SJCRH30 (cell line): ENCODE measurements around the gene GRAP2. TPM values are rescaled to one million over a fixed set of nuclear protein-coding genes. Genes with fewer than 3 reads are reported as not detected.
"Not testable (repeated sequence)": the region's sequence is repeated elsewhere in the genome, so short reads cannot be mapped to it uniquely, and the experiment has no call there.

Experiments used
- DNase-seq, 2 experiments: peaks; one replicate each; pipeline ENCODE4 v3.0.0-alpha.2; 2015 to 2020
- H3K27ac ChIP-seq: fragments of 250-450 bp; sonication (Bioruptor Pico); 2 replicates; pipeline ENCODE4 v1.5.1; 2020; ENCODE audit warnings: mild to moderate bottlenecking, moderate library complexity
- H3K27me3 ChIP-seq: fragments of 250-450 bp; sonication (Bioruptor Pico); 2 replicates; pipeline ENCODE4 v1.5.1; 2020; ENCODE audit warnings: mild to moderate bottlenecking, moderate library complexity
- H3K36me3 ChIP-seq: fragments of 250-450 bp; sonication (Bioruptor Pico); 2 replicates; pipeline ENCODE4 v1.5.1; 2020; ENCODE audit warnings: mild to moderate bottlenecking, moderate library complexity
- H3K4me1 ChIP-seq: fragments of 250-450 bp; sonication (Bioruptor Pico); 2 replicates; pipeline ENCODE4 v1.5.1; 2020; ENCODE audit warnings: mild to moderate bottlenecking, moderate library complexity
- H3K4me3 ChIP-seq: fragments of 250-450 bp; sonication (Bioruptor Pico); 2 replicates; pipeline ENCODE4 v1.5.1; 2020; ENCODE audit warnings: mild to moderate bottlenecking, moderate library complexity
- H3K9me3 ChIP-seq: fragments of 250-450 bp; sonication (Bioruptor Pico); replicated peaks from 2 replicates; pipeline ENCODE4 v1.5.1; 2020; ENCODE audit warnings: mild to moderate bottlenecking, moderate library complexity
- total RNA-seq: library from RNA; depleted of rRNA; stranded (reverse); fragments of >200 nt; shearing (Covaris generic); gene quantifications from 2 replicates; pipeline ENCODE4 v1.2.3, GENCODE V29; 2014

Gene GRAP2
- total RNA-seq, 1 experiment from 2014 or later, result not detected

DNA sequence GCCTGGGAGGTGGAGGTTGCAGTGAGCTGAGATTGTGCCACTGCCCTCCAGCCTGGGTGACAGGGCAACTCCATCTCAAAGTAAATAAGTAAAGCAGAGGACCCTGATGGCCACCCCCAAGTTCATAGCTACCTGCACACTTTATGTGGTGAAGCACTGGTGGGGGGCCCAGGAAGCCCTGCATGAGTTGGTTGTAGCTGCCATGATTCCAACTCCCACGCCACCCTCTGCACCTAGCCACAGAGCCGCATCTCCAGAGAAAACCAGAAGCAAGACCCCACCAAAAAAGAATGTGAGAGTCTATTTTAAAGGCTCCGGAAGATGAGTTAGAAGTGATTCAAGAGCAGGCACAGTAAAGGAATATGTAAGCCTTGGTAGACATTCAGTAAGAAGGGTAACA, 38.9 kb downstream of the GRAP2 start:
- Histone ChIP-seq H3K4me3 (no peak overlapping the region), H3K27me3 (peaks cover 13% of the 10 kb centered on the region; the same call in 1 of the 2 replicates), H3K9me3 (no peaks in the 10 kb centered on the region), H3K4me1 (no peaks in the 10 kb centered on the region), H3K27ac (no peak overlapping the region), H3K36me3 (no peaks in the 10 kb centered on the region)
- DNase-seq, result no peak

DNA sequence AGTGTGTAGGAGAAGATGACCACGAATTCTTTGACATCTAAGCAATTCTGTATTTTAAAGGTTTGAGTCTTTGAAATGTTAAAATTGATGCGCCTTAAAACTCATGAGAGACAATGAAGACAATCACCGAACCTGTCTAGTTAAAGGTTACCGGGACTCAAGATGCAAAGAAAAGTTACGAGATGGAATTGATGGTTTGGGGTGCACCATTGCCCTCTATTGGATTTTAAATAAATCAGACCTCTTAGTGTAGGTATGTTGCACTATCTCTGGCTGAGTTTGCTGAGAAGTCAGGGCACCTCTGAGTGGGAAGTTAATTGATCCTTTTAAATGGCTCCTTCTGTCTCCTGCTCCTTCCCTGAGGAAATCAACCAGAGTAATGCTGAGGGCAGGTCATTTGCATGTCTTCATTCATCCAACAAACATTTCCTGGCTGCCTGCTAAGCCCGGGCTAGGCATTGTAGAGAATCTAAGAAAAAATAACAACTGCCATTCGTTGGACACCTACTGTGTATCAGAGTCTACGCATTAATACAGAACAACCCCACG, 39.9 kb downstream of the GRAP2 start:
- no peak overlapping the region for H3K4me3 ChIP-seq
- no peaks in the 10 kb centered on the region for H3K36me3 ChIP-seq
- no peak for DNase-seq
- no peaks in the 10 kb centered on the region for H3K4me1 ChIP-seq
- H3K27me3 ChIP-seq, result peaks cover 9% of the 10 kb centered on the region; the same call in 1 of the 2 replicates
- H3K27ac ChIP-seq, result no peak overlapping the region
- H3K9me3 ChIP-seq, result no peaks in the 10 kb centered on the region

DNA sequence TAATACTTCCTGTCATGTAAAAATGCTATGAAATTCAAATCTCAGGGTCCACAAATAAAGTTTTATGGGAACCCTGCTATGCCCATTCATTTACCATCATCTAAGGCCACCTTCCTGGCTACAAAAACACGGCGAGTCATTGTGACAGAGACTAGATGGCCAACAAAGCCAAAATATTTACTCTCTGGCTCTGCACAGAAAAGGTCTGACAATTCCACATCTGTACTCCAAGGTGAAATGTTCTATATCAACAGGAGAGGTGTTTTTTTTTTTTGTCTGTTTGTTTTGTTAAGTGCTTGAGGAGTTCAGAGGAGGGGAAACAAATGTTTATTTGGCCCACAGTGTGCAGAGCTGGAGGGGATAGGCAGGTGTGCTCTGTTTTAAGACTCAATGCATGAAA, 40.7 kb downstream of the GRAP2 start:
- DNase-seq, result no peak
- H3K4me1 ChIP-seq, result no peaks in the 10 kb centered on the region
- H3K27me3 ChIP-seq, result peaks cover 4% of the 10 kb centered on the region; the same call in 1 of the 2 replicates
- H3K27ac ChIP-seq, result no peak overlapping the region
- H3K9me3 ChIP-seq, result no peaks in the 10 kb centered on the region
- no peak overlapping the region for H3K4me3 ChIP-seq
- H3K36me3 ChIP-seq, result no peaks in the 10 kb centered on the region

DNA sequence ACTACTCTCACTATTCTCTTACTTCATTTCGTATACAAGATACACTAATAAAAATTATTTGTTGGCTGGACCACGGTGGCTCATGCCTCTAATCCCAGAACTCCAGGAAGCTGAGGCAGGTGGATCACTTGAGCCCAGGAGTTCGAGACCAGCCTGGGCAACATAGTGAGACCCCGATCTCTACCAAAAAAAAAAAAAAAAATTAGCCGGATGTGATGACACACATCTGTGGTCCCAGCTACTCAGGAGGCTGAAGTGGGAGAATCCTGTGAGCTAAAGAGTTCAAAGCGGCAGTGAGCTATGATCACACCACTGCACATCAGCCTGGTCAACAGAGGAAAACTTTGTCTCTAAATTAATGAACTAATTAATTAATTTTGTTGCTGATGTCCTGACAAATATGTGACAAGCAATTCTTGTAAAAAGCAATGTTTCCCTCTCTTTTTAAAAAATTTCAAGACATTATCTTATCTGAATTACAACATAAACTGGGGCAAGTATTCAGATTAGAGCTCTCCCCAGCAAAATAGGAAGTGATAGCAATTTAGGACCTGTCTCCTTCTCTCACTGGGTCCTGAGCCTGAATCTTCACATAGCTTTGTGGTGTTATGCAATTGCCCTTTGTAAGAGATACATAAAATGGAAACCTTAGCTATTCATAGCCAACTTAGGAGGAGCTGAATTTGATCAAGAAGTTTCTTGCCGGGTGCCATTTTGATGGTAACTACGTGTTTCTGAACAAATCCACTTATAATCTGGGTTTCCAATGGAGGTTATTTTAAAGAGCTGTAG, 41.8 kb downstream of the GRAP2 start:
- no peaks in the 10 kb centered on the region for H3K27me3 ChIP-seq
- H3K36me3 ChIP-seq, result no peaks in the 10 kb centered on the region
- no peaks in the 10 kb centered on the region for H3K4me1 ChIP-seq
- no peaks in the 10 kb centered on the region for H3K9me3 ChIP-seq
- H3K4me3 ChIP-seq, result no peak overlapping the region
- DNase-seq, result no peak
- H3K27ac ChIP-seq, result no peak overlapping the region

DNA sequence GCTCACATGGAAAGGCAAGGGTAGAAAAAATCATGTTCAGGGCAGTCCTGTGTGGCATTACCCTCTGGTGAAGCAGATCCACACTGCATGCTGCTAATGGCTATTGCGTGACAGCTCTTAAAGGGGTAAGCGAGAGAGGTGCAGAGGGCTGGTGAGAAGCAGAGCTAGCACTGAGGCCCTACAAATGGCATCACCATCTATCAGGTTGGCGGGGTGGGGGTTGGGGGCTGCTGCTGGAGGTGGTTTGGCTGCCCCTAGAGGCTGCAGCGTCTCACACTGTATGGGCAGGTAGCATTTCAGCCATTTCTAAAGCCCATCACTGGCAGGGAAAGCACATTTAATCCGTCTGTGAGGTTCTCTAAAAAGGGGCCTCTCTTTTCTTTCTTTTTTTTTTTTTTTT, 42.5 kb downstream of the GRAP2 start:
- Histone ChIP-seq H3K9me3 (no peaks in the 10 kb centered on the region), H3K27me3 (no peaks in the 10 kb centered on the region), H3K4me3 (no peak overlapping the region), H3K4me1 (no peaks in the 10 kb centered on the region), H3K27ac (no peak overlapping the region), H3K36me3 (no peaks in the 10 kb centered on the region)
- DNase-seq, result no peak

DNA sequence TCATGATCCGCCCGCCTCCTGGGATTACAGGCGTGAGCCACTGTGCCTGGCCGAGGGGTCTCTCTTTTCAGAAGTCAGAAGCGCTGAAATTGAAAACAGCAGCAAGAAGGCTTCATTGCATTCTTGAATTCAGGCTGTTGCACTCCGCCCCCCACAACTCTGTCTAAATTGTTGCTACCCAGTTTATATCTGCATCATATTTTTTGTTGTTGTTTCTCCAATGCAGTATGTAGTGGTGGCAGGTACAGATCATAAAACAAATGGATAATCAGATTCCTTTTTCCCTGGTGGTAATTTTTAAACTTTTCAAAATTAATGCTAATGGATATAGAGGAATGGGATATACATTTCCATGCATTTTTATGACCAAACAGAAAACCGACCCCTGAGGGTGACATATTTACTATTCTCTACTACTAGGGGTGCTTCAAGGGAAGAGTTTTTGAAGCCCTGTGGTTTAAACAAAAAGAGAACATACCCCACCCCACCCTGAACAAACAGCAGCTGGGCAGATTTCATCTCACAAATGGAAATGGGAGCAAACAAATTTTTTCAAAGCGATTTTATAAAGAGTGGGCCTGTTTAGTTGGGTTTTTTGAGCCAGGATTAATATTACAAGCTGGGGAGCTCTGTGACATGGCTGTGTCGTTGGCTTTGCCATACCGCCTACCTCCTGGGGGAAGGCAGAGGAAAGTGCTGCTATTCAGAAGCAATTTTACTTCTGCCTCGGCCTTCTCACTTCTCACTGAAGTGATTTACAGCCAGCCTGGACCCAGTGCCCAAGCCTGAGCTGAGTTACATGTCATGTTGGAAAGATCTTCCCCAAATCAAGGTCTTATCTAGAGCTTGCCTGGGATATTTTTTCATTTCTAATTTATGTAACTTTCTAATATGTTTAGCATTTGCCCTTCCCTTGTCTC, 43.3 kb downstream of the GRAP2 start:
- Histone ChIP-seq H3K4me1 (no peaks in the 10 kb centered on the region), H3K27me3 (no peaks in the 10 kb centered on the region), H3K9me3 (no peaks in the 10 kb centered on the region), H3K36me3 (no peaks in the 10 kb centered on the region), H3K4me3 (no peak overlapping the region), H3K27ac (no peak overlapping the region)
- no peak for DNase-seq

DNA sequence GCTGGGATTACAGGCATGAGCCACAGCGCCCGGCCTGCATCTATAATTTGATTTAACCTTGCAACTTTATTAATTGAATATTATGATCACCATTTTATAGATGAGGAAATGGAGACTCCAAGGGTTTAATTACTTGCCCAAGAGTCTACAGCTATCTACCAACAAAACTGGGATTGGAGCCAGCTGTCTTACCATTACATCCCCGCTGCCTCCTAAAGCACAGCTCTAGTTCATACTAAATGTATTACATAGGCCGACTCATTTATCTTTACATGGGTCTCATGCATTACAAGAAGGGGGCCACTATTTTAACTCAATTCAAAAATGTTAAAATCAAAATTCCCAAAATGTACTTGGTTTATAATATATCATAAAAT, 45.2 kb downstream of the GRAP2 start:
- Histone ChIP-seq H3K4me3 (no peak overlapping the region), H3K27ac (no peak overlapping the region), H3K27me3 (no peaks in the 10 kb centered on the region), H3K36me3 (no peaks in the 10 kb centered on the region), H3K4me1 (no peaks in the 10 kb centered on the region), H3K9me3 (no peaks in the 10 kb centered on the region)
- no peak for DNase-seq

DNA sequence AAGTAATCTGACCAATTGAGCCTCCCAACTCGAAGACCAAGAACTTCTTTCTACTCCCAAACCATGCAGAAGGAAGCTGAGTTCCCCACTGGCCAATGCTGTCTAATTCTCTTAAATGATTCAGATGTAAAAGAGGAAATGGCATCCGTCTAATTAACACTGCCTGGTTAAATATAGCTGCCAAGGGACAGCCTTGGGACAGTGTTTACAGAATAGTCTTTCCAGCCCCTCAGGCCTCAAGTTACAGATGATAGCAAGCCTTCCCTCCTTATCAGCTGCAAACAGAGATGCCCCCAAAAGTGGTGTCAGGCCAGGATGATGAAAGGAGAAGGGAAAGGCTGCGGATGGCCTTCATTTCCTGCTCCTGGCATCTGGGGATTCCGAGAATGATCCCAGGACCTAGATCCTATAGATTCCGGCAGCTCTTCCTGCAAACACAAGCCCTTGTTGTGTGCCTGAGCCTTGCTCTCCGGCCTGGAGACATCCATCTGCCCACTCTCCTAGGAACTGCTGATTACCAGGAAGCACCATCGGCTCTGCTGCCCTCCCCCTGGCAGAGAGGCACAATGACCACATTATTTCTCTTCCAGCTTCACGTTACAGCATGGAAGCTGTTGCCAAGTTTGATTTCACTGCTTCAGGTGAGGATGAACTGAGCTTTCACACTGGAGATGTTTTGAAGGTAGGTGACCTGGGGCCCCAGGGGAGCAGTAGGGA, 45.8 kb downstream of the GRAP2 start:
- H3K36me3 ChIP-seq, result no peaks in the 10 kb centered on the region
- H3K4me1 ChIP-seq, result no peaks in the 10 kb centered on the region
- no peak for DNase-seq
- H3K4me3 ChIP-seq, result no peak overlapping the region
- no peak overlapping the region for H3K27ac ChIP-seq
- H3K9me3 ChIP-seq, result no peaks in the 10 kb centered on the region
- H3K27me3 ChIP-seq, result no peaks in the 10 kb centered on the region

DNA sequence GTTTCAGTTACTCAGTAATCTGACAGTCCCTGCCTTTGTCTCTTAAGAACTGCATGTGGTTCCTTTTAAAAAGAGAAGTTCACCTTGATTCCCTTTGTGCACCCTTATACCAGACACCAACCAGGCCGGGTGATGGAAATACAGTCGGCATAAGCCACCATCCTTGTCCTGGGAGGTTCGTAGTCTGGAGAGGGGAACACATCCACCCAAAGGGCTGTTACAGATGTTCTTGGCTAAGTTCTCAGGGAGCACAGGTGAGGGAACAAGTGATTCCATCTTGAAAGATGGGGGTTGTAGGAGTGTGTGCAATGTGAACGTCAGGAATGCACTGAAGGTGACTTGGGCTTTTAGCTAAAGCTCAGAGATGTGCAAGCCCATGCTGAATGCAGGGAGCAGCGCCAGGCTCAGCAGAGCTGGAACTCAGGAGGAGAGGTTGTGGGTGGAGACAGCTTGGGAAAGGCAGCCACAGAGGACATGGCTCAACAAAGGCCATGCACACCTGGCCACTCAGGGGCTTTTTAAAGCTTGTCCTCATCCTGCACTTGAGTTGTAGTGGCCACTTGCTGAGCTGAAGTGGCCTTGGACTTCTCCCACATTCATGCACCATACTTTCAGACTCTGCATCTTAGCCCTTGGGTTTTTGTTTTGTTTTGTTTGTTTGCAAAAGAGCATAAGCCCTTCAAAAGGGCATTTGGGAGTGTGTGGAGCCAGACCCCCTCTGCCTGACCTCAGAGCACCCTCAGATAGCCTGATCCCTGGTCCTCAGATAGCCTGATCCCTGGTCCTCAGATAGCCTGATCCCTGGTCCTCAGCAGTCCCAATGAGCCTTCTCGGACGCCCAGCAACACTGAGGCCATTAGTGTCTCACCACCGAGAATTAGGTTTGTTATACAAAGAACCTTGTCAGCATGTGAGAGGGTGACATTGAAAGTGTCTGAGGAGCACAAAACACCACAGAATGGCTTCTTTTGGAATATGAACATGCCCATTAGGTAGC, 46.6 kb downstream of the GRAP2 start:
- Histone ChIP-seq H3K9me3 (no peaks in the 10 kb centered on the region), H3K4me3 (no peak overlapping the region), H3K27ac (no peak overlapping the region), H3K36me3 (no peaks in the 10 kb centered on the region), H3K4me1 (no peaks in the 10 kb centered on the region), H3K27me3 (no peaks in the 10 kb centered on the region)
- no peak for DNase-seq

DNA sequence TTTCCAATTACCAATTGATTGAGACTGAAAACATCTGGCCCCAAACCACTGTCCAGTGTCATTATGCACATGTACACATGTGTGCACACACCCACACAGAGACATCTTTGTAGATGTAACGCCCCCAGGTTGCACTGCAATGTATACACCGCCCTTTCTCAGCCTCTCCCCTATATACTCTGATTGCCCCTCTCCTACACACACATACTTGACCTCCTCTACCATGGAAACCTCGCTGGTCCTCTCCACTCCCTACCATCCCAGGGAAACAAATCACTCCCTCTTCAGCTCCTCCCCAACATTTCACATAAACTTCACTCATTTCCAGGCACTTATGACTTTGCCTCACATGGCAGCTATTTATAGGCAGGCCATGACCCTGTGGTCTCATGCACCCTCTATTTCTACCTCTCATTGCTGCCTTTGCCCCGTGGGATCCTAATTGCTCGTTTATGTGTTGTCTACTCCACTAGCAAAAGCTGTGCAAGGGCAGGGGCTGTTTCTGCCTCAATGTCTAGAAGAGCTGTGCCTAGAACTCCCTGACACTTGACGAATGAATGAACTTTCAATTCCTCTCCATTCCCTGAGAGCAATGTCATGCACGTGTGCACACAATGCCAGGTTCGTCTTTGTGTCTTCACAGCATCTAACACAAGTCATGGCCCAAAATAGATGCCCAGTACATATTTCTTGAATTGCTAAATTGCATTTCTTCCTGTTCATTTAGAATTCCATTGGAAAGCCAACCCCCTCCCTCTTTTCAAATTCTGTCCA, 49.3 kb downstream of the GRAP2 start:
- Histone ChIP-seq H3K4me3 (no peak overlapping the region), H3K27ac (no peak overlapping the region), H3K4me1 (no peaks in the 10 kb centered on the region), H3K27me3 (no peaks in the 10 kb centered on the region), H3K36me3 (no peaks in the 10 kb centered on the region), H3K9me3 (no peaks in the 10 kb centered on the region)
- DNase-seq, result no peak

DNA sequence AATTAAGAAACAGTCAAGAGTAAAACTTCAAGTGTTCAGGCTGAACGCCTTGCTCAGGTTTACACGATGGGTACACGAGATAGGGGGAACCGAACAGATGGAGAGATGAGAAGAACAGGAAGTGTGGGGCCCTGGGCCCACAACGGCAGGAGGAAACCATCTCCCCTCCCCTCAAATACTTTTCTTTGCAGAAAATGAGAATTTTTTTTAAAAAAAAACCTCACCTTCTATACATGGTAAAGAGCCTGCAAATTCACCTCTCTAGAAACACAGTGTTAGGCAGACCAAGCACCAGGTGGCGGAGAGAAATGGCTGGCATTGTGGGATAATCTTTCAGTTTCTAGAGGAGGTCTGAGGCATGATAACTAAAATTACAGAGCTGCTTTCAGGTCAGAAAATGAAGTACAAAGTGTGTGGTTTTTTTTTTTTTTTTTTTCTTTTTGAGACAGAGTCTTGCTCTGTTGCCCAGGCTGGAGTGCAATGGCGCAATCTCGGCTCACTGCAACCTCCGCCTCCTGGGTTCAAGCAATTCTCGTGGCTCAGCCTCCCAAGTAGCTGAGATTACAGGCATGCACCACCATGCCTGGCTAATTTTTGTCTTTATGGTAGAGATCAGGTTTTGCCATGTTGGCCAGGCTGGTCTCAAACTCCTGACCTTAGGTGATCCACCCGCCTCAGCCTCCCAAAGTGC, 50.9 kb downstream of the GRAP2 start:
- H3K27ac ChIP-seq, DNase-seq, H3K4me1 ChIP-seq, H3K36me3 ChIP-seq, H3K27me3 ChIP-seq, H3K9me3 ChIP-seq, H3K4me3 ChIP-seq: not testable (repeated sequence)

DNA sequence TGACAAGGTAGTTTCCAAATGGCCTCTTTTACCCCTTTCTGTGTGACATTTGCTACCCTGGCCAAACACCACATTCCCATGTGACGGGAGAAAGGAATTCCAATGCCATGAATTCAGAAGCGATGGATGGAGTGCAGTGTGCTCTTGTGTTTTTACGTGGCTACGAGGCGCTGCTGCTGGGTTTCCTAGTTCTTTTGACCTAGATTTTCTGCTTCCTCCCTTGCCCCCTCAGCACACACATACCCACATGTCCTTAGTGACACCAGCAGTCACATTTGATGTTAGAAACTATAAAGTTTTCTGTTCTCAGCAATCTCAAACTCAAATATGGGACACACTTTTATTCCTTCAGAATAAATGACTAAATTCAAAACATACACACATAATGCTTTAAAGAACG, 51.5 kb downstream of the GRAP2 start:
- no peaks in the 10 kb centered on the region for H3K9me3 ChIP-seq
- no peak for DNase-seq
- no peaks in the 10 kb centered on the region for H3K27me3 ChIP-seq
- H3K4me1 ChIP-seq, result no peaks in the 10 kb centered on the region
- H3K4me3 ChIP-seq, result no peak overlapping the region
- H3K27ac ChIP-seq, result no peak overlapping the region
- H3K36me3 ChIP-seq, result no peaks in the 10 kb centered on the region

DNA sequence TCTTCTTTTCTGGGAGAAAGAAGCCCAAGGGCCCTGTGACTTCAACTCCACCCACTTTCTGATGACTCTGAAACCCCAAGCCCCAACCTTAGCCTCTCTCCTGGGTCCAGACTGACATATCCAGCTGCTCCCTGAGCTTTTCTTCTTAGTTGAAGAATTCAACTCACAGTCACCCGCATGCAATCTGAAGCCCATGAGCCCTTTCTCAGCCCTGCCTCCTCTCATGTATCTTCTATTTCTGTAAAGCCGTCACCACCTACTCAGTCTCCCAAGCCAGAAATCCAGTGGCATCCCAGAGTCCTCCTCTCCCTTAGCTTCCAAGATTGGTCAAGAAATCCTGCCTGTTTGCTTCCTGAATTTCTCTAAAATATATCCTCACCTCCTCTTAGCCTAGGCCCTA, 52.2 kb downstream of the GRAP2 start:
- no peaks in the 10 kb centered on the region for H3K4me1 ChIP-seq
- H3K36me3 ChIP-seq, result no peaks in the 10 kb centered on the region
- H3K27ac ChIP-seq, result no peak overlapping the region
- H3K4me3 ChIP-seq, result no peak overlapping the region
- DNase-seq, result no peak
- H3K9me3 ChIP-seq, result no peaks in the 10 kb centered on the region
- no peaks in the 10 kb centered on the region for H3K27me3 ChIP-seq
